H9 (cell line): Measurements from ENCODE around the gene KBTBD12. TPM values are rescaled to one million over a fixed set of nuclear protein-coding genes. Genes with fewer than 3 reads are reported as not detected.

Source experiments
- DNase-seq: peaks from one replicate; pipeline ENCODE4 v3.0.0-alpha.2; 2017
- H2AFZ ChIP-seq: one replicate; pipeline ENCODE4 v1.6.1; 2013; ENCODE audit warnings: mild to moderate bottlenecking, low read length, control low read depth, moderate library complexity
- H2AK5ac ChIP-seq: 2 replicates; pipeline ENCODE4 v1.6.1; 2013; ENCODE audit warnings: low read length, control low read depth, mixed read lengths; ENCODE audit not compliant: insufficient read length
- H2BK120ac ChIP-seq: one replicate; pipeline ENCODE4 v1.6.1; 2013; ENCODE audit warnings: low read depth, mild to moderate bottlenecking, low read length, control low read depth, inconsistent platforms; ENCODE audit not compliant: poor library complexity, severe bottlenecking
- H2BK12ac ChIP-seq: 2 replicates; pipeline ENCODE4 v1.6.1; 2013; ENCODE audit warnings: low read length, control low read depth, mixed read lengths, low read depth; ENCODE audit not compliant: insufficient read length
- H2BK15ac ChIP-seq: 2 replicates; pipeline ENCODE4 v1.6.1; 2013; ENCODE audit warnings: low read depth, low read length, control low read depth
- H2BK20ac ChIP-seq: one replicate; pipeline ENCODE4 v1.6.1; 2013; ENCODE audit warnings: low read depth, mild to moderate bottlenecking, low read length, control low read depth, inconsistent platforms; ENCODE audit not compliant: poor library complexity, severe bottlenecking
- H2BK5ac ChIP-seq: 2 replicates; pipeline ENCODE4 v1.6.1; 2013; ENCODE audit warnings: low read length, control low read depth, mixed read lengths; ENCODE audit not compliant: insufficient read length
- H3K14ac ChIP-seq: 2 replicates; pipeline ENCODE4 v1.6.1; 2013; ENCODE audit warnings: low read length, control low read depth; ENCODE audit not compliant: insufficient read depth
- H3K18ac ChIP-seq: 2 replicates; pipeline ENCODE4 v1.6.1; 2013; ENCODE audit warnings: low read depth, mild to moderate bottlenecking, mixed read lengths, low read length, control low read depth; ENCODE audit not compliant: insufficient read length
- H3K23ac ChIP-seq: 2 replicates; pipeline ENCODE4 v1.6.1; 2013; ENCODE audit warnings: low read length, control low read depth, mixed read lengths, low read depth; ENCODE audit not compliant: insufficient read length
- H3K23me2 ChIP-seq: 2 replicates; pipeline ENCODE4 v1.6.1; 2013; ENCODE audit warnings: low read depth, mild to moderate bottlenecking, mixed read lengths, low read length, control low read depth; ENCODE audit not compliant: insufficient read length, poor library complexity, severe bottlenecking
- H3K27ac ChIP-seq: 2 replicates; pipeline ENCODE4 v1.5.1; 2013; ENCODE audit warnings: low read length, control low read depth, mixed read lengths, low read depth; ENCODE audit not compliant: insufficient read length
- H3K27me3 ChIP-seq: 2 replicates; pipeline ENCODE4 v1.6.1; 2013; ENCODE audit warnings: low read length, control low read depth, inconsistent platforms; ENCODE audit not compliant: insufficient read depth
- H3K4ac ChIP-seq: 2 replicates; pipeline ENCODE4 v1.6.1; 2013; ENCODE audit warnings: low read depth, mild to moderate bottlenecking, control low read depth, inconsistent platforms, low read length, moderate library complexity
- H3K4me1 ChIP-seq: 2 replicates; pipeline ENCODE4 v1.6.1; 2013; ENCODE audit warnings: low read length, control low read depth, inconsistent platforms; ENCODE audit not compliant: insufficient read depth
- H3K4me2 ChIP-seq: 2 replicates; pipeline ENCODE4 v1.6.1; 2013; ENCODE audit warnings: low read length, control low read depth, mixed read lengths; ENCODE audit not compliant: insufficient read length, insufficient read depth
- H3K56ac ChIP-seq: 2 replicates; pipeline ENCODE4 v1.6.1; 2013; ENCODE audit warnings: low read depth, mild to moderate bottlenecking, mixed read lengths, low read length, control low read depth; ENCODE audit not compliant: insufficient read length
- H3K79me1 ChIP-seq: 2 replicates; pipeline ENCODE4 v1.6.1; 2013; ENCODE audit warnings: low read depth, mild to moderate bottlenecking, moderate library complexity, low read length, control low read depth, inconsistent platforms; ENCODE audit not compliant: insufficient read depth, poor library complexity, severe bottlenecking
- H3K79me2 ChIP-seq: 2 replicates; pipeline ENCODE4 v1.6.1; 2013; ENCODE audit warnings: low read length, control low read depth, inconsistent platforms; ENCODE audit not compliant: insufficient read depth
- H3K9ac ChIP-seq: 2 replicates; pipeline ENCODE4 v1.6.1; 2013; ENCODE audit warnings: low read length, control low read depth, mixed read lengths; ENCODE audit not compliant: insufficient read length; ENCODE audit errors: extremely low read depth
- H3K9me3 ChIP-seq: one replicate; pipeline ENCODE4 v1.6.1; 2013; ENCODE audit warnings: low read depth, low read length, inconsistent platforms; ENCODE audit not compliant: control insufficient read depth
- H3T11ph ChIP-seq: one replicate; pipeline ENCODE4 v1.6.1; 2013; ENCODE audit warnings: mild to moderate bottlenecking, low read length, control low read depth, inconsistent platforms
- H4K20me1 ChIP-seq: one replicate; pipeline ENCODE4 v1.6.1; 2013; ENCODE audit not compliant: control insufficient read depth, insufficient read length, insufficient read depth
- H4K5ac ChIP-seq: 2 replicates; pipeline ENCODE4 v1.6.1; 2013; ENCODE audit warnings: low read depth, mild to moderate bottlenecking, mixed read lengths, low read length, control low read depth; ENCODE audit not compliant: insufficient read length
- H4K8ac ChIP-seq: replicated peaks from 2 replicates; pipeline ENCODE4 v1.6.1; 2013; ENCODE audit warnings: low read length, control low read depth, mixed read lengths, low read depth; ENCODE audit not compliant: insufficient read length
- H4K91ac ChIP-seq: 2 replicates; pipeline ENCODE4 v1.6.1; 2013; ENCODE audit warnings: low read depth, mild to moderate bottlenecking, moderate library complexity, mixed read lengths, low read length, control low read depth; ENCODE audit not compliant: insufficient read length
- H3K27ac Mint-ChIP-seq, 3 experiments: 2 replicates in 2 of 3; 3 replicates in 1 of 3; pipeline ENCODE4 v1.8.0; 2020 to 2021; ENCODE audit warnings: mixed read lengths in 3 of 3, mild to moderate bottlenecking in 1 of 3, moderate library complexity in 1 of 3
- H3K27me3 Mint-ChIP-seq: 2 replicates; pipeline ENCODE4 v1.8.0; 2021; ENCODE audit warnings: low read depth, mild to moderate bottlenecking, moderate library complexity, mixed read lengths
- H3K36me3 Mint-ChIP-seq, 3 experiments: 2 replicates in 2 of 3; 3 replicates in 1 of 3; pipeline ENCODE4 v1.8.0; 2020 to 2021; ENCODE audit warnings: low read depth in 3 of 3, mixed read lengths in 3 of 3; ENCODE audit not compliant: insufficient read depth in 1 of 3
- H3K4me1 Mint-ChIP-seq, 2 experiments: 2 replicates each; pipeline ENCODE4 v1.8.0; 2020; ENCODE audit warnings: mixed read lengths in 2 of 2
- H3K4me3 Mint-ChIP-seq, 2 experiments: 2 replicates in 1 of 2; 3 replicates in 1 of 2; pipeline ENCODE4 v1.8.0; 2020 to 2021; ENCODE audit warnings: mild to moderate bottlenecking in 2 of 2, mixed read lengths in 2 of 2, moderate library complexity in 1 of 2
- H3K9me3 Mint-ChIP-seq, 2 experiments: 2 replicates in 1 of 2; 3 replicates in 1 of 2; pipeline ENCODE4 v1.8.0; 2020; ENCODE audit warnings: mild to moderate bottlenecking in 2 of 2, mixed read lengths in 2 of 2, moderate library complexity in 1 of 2
- CTCF ChIP-seq: fragments of 200-600 bp; sonication (generic); conservative IDR thresholded peaks from 3 replicates; pipeline ENCODE4 v1.8.0; 2021; ENCODE audit warnings: antibody characterized with exemption, mild to moderate bottlenecking
- WGBS: extraction: QIAGEN DNeasy Blood & Tissue Kit; methylation state at CpG from one replicate; pipeline ENCODE4 v1.1.7; 2013; ENCODE audit warnings: missing lambda C conversion rate, low lambda C conversion rate, mixed read lengths; ENCODE audit not compliant: insufficient read length; ENCODE audit errors: extremely low coverage; 5-methylcytosine and 5-hydroxymethylcytosine counted together
- total RNA-seq: library from RNA; stranded (reverse); gene quantifications from 2 replicates; pipeline ENCODE4 v1.2.1, GENCODE V29; 2021

Gene KBTBD12
- total RNA-seq, 1 experiment from 2014 or later, result not detected

DNA sequence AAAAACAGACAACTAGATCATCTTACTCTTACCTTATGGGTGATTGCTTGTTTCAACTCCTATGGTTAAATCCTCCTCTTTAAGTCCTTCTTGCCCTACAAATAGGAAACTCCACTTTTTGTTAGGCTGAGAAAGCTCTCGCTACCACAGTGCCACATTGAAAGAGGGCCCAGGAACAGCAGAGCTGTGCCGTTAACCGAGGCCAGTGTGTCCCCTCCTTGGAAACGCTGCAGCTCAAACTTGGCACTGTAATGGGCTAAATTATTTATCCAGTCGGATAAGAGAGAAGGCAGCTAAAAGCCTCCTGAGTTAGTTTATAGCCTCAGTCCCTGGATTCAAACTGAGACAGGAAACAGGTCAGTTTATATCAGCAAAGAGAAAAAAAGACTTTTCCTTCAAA is 46.1 kb downstream of the KBTBD12 start:
- DNase-seq, result no peak
- H3K27ac ChIP-seq, result no peak overlapping the region
- no peak overlapping the region for H4K8ac ChIP-seq
- Mint-ChIP-seq H3K27ac (peak overlapping the region in 1 of 3 experiments; percentile 53; a peak in 1 of 7 replicates), H3K36me3 (peaks cover 0 to 1% (median 0%) of the 10 kb centered on the region in 3 experiments; a peak in 1 of 7 replicates), H3K4me3 (no peak overlapping the region), H3K4me1 (peaks cover 11 to 12% of the 10 kb centered on the region in 2 experiments), H3K27me3 (peaks cover 2% of the 10 kb centered on the region), H3K9me3 (peaks cover 0 to under 1% of the 10 kb centered on the region in 2 experiments; a peak in 1 of 5 replicates)
- no peaks in the 10 kb centered on the region for H3K79me2 ChIP-seq
- H4K91ac ChIP-seq, result no peak overlapping the region
- H3K9me3 ChIP-seq, result no peaks in the 10 kb centered on the region
- H2BK15ac ChIP-seq, result no peak overlapping the region
- H2BK12ac ChIP-seq, result no peak overlapping the region
- no peak overlapping the region for H3K23ac ChIP-seq
- no peak overlapping the region for H3K18ac ChIP-seq
- no peak overlapping the region for H2BK20ac ChIP-seq
- no peak overlapping the region for H4K5ac ChIP-seq
- no peak overlapping the region for H3K4me2 ChIP-seq
- no peak overlapping the region for H2BK5ac ChIP-seq
- no peak overlapping the region for H2BK120ac ChIP-seq
- no peaks in the 10 kb centered on the region for H3K79me1 ChIP-seq
- no peaks in the 10 kb centered on the region for H3K23me2 ChIP-seq
- H4K20me1 ChIP-seq, result no peaks in the 10 kb centered on the region
- H2AK5ac ChIP-seq, result no peak overlapping the region
- no peak overlapping the region for H3K56ac ChIP-seq
- no peak overlapping the region for H3K9ac ChIP-seq
- no peak overlapping the region for H3K14ac ChIP-seq
- no CpG with 5 or more reads among the region's 5 CpGs for WGBS
- H3K4me1 ChIP-seq, result no peaks in the 10 kb centered on the region
- no peak overlapping the region for H3K4ac ChIP-seq
- no peak for TF ChIP-seq CTCF
- H3T11ph ChIP-seq, result no peak overlapping the region
- no peaks in the 10 kb centered on the region for H3K27me3 ChIP-seq
- no peak overlapping the region for H2AFZ ChIP-seq
